IPS-NIHi11 (cell line): ENCODE data around the gene SEPSECS.
"Not testable (repeated sequence)": the region's sequence is repeated elsewhere in the genome, so short reads cannot be mapped to it uniquely, and the experiment has no call there.

Experiments
- DNase-seq: peaks from one replicate; pipeline ENCODE4 v3.0.0; 2012; ENCODE audit warnings: mixed read lengths, low spot score

SEPSECS gene

DNA sequence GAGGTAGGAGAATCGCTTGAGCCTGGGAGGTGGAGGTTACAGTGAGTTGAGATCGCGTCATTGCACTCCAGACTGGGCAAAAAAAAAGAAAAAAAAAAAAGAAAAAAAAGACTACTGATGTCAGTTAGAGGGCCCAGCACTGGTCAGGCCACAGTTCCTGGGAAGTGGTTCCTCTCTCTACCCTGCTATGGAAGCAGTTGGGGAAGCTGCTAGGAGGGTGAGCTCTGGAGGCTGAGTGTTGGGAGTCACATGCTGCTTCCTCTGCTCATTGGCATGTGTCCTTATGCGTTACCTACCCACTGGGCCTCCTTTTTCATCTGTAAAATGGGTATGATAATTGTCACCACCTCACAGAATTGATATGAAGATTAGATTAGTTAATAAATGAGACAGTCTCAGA, 50.7 kb downstream of the SEPSECS start:
- DNase-seq = no peak

DNA sequence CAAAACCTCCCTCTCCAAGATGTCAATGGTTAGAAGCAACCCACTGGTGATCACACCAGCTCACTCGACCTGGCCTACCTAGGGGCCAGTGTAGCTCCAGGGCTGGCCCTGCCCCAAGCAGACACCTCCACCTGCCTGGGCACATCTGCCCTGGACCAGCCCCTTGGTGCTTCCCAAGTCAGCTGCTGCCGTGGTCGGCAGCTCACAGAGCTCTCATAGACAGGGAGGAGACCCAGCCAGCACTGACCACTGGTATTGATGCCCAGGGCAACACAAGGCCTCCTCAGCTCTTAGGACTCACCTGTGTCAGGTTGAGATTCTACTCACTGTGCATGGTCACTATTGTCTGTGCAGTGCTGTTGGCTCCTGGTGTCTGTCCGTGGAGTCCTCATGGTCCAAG, 51.7 kb downstream of the SEPSECS start:
- no peak for DNase-seq

DNA sequence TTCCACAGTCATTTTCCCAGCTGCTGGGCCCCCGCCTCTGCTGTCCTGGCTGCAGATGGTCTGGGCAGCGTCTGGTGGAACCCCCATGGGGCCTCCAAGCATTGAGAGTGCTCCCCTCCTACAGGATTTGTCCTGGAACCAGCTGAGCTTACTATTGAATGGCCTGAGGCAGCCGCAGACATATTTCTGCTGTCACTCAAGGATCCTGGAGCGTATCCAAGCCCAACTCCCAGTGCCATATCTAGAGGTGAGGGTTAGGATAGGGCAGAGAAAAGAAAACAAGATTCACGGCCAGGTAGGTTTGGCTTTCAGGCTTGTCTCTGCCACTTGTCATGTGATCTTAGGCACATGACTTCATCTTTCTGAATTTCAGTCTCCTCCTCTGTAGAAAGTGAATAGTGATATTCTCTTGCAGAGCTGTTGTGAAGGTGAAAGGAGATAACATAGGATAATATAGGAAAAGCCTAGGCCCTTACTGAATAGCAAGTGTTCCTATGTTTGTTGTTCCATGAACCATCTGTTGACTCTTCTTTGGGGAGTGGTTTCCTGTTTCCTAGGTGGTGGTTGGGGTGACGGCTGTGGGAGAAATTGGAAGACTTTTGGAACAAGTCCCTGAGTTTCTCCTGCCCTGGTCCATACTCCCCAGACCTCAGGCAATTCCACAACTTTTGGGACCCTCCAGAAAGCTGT, 52.3 kb downstream of the SEPSECS start:
- DNase-seq = no peak

DNA sequence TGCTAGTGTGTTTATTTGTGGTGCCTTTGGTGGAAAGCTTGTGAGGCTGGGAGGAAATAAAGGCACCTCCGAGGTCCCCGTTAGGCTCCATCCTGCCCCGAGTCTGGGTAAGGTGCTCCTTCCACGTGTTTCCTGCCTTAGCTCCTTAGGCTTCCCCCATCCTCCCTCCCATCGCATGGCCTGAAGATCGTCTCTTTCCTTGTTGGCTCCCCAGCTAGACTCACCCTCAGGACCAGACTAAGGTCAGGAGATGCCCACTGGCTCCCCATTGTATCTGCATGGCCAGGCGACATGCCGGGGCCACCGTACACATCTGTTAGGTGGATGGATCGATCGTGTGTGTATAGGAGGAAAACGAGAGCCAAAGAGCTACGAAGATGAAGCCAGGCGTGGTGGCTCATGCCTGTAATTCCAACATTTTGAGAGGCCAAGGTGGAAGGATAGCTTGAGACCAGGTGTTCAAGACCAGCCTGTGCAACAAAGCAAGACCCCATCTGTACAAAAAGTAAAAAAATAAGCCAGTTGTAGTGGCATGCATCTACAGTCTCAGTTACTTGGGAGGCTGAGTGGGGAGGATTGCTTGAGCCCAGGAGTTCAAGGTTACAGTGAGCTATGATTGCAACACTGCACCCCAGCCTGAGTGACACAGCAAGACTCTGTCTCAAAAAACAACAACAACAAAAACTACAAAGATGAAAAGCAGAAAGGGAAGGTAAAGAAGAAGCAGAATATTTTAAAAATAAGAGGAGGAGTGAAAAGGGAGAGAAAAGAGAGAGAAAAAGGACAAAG, 53.7 kb downstream of the SEPSECS start:
- DNase-seq = no peak

DNA sequence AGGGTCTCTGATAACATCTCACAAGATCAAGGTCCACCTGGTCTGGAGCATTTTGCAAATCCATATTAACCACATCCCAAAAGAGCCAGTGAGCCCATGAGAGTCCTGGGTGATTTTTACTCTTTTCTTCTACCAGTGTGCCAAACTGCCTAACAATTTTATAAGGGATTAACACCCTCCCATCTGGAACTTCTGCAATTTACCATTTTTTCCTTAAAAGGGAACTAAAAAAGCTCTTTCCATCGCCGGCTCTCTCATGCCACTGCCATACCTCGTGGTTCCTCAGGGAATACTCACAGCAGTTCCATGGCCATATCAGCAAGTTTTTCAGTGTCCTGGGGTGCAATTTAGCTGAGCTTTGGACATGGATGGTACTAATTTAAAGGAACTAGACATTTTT, 55.7 kb downstream of the SEPSECS start:
- DNase-seq = no peak

DNA sequence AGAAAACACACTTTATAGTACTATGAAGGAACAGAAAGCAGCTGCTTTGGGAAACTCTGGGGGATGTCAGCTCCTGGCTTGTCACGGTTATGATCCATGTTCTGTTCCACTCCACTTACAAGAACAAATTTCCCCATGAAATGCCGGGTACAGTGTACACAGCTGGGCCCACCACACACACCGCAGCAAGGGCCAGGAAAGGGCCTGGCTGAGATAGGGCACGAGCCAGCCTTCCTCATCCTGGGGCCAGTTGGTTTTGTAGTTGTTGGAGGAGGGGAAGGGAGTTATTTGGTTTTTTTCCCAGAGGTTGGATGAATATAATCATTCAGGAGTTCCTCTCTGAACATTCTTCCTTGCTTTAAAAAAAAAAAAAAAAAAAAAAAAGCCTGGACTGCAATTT, 56.8 kb downstream of the SEPSECS start:
- no peak for DNase-seq

DNA sequence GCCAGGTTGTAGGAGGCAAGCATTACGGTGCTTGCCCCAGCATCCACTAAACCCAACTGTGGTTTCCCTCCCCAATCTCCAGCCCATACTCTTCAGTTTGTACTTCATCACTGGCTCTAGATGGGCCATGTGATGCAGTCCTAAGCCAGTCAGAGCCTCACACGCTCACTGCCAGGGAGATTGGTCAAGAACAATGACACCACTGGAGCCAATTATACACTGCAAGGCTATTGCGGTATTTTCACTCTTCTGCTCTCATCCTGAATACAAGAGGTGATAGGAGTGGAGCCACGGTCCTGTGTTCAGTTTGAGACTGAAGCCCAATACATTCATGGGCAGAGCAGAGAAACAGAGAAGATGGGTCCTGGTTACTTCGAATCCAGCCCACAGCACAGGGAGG, 58.4 kb downstream of the SEPSECS start:
- DNase-seq = no peak

DNA sequence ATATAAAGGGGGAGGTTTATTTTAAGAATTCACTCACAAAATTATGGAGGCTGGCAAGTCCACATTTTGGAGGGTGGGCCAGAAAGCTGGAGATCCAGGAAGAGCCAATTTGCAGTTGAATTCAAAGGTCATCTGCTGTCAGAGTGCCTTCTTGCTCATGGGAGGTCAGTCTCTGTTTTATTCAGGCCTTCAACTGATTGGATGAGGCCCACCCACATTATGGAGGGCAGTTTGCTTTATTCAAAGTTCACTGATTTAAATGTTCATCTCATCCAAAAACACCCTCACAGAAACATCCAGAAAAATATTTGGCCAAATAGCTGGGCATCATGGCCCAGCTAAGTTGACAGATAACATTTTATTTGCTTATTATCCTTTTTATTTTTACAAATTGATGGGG, 59.5 kb downstream of the SEPSECS start:
- no peak for DNase-seq

DNA sequence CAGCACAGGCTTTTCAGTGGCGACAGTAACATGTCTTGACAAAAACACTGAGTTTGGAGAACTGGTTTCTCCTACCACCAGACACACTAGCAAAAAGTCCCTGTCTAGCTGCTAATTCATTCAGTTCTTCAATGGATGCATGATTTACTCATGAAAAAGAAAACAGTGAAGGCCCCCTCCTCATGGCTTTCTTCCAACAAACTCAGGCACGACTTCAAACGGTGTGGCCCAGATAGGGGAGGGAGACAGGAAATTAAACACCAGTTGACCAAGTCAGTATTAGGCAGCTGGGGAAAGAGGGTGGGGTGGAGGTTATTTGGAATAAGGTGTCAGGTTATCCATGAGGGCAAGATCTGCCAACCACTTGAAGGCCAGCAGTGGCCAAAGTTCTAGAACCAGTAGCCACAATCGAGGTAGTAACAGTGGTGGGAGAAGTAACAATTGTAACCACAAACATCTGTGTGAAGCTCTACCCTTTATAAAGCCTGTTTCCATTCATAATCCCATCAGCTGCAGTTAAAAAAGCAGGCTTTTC, 60.2 kb downstream of the SEPSECS start:
- no peak for DNase-seq

DNA sequence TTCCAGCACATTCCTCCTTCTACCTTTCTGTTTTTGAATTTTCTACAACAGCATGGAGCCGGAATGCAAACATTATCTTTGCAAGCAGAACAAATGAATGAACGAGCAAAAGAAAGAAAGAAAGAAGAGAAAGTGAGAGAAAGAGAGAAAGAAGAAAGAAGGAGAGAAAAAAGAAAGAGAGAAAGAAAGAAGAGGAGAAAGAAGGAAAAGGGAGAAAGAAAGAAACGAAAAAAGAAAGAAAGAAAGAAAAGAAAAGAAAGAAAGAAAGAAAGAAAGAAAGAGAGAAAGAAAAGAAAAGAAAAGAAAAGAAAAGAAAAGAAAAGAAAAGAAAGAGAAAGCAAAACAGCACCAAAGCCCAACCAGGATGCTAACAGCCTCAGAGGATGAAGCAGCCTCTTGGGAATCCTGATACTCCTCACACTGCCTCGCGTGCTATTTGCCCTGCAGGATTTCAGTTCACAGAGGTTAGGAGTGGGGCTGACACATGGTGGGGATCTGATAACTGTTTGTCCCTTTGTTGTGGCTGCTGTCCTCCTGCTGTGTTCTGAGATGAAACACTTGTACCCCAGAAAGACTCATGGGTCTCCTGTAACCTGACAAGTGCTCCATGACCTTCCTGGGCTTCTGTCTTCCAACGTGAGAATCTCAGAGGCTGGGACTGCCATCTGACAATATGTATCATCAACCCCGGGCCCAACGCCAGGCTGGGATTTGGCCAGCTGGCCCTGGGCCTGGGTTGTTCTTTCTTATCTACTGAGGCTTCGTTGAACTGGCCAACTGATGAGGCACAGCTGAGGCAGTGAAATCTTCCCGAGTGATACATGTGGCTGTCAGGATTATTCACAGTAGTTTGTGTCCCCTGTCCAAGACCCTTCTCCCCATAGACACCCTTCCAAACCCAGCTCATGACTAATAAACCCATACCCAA, 61.0 kb downstream of the SEPSECS start:
- no peak for DNase-seq

DNA sequence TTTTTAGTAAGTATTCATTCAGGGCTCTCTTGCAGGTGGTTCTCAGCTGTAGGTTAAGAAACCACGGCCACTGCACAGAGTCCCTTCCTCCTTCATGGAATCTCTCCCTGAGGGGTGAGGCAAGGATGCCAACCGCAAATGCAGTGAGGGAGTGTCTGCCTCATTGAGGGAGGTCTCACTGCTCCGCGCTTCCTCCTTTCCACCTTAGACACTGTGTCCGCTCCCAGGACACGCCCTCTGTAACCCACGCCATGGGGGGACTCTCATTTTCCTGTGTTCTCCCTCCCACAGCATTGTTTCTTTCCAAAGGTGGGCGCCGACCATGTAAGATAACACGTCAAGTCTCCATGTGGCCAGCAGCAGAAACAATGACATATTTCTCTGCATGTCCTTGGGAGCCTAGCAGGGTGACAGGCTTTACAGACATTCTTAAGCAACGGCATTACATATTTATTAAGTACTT, 63.2 kb downstream of the SEPSECS start:
- no peak for DNase-seq

DNA sequence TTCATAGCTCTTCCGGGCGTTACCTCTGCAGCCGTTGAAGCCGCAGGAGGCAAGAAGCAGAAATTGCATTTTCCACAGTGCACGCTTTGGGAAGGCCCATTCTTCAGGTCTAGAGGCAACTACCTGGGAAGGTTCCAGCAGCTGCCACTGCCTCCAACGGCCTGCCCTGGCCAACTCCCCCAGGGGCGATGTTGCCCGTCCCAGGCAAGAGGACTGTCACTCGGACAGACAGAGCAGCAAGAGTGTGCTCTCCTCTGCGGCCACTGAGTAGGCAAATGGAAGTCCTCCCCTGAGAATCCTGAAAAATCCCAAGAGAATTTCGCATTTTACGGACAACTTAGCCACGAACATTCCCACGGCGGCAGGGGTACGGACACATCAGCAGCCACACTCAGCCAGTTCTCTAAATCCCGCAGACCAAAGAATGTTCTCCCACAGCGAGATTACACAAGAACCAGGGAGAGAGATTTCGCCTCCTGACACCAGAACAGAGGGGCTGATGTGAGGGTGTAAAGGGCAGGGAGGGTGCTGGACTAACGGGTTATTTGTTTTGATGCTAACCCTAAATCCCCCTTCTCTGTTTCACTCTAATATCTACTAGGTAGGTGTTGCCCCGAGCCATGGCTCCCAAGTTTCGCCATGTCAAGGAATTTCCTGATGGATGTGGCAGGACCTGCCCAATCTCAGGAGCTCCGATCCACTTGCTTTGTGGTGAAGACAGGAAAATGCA, 63.8 kb downstream of the SEPSECS start:
- no peak for DNase-seq

DNA sequence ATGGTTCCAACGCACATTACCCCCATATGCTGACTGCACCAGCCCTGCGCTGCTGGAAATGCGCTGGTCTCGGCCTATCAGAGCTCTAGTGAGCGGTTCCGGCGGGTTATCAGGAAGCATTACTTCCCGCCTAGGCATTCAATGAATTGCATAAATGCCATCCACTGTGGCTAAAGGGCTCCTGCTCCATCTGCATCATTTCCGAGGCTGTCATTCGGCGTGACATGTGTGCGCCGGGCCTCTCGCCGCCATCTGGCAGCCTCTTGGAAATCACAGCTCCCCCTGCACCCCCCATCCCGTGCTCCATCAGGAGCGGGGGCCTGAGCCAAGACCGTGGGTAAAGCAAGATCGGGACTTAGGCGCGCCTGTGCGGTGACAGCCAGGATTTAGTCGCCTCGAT, 64.4 kb downstream of the SEPSECS start:
- no peak for DNase-seq

DNA sequence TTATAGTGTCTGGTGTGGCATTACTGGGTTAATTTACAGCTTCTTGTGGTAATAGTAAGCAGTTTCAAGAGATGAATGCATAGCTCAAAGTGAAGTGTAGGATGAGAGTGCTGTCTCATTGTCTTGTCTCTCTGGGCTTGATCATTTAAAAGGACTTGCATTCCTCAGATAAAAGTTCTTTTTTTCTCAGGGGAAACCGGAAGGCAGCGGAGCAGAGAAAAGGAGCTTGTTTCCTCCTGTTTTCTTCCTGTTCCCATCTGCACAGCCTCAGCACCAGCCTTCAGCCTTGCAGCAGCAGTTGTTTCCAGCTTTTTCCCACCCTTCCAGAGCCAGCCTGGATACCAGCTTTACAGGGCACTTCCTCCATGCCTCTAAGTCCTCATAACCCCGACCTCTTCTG, 68.1 kb downstream of the SEPSECS start:
- DNase-seq = no peak

DNA sequence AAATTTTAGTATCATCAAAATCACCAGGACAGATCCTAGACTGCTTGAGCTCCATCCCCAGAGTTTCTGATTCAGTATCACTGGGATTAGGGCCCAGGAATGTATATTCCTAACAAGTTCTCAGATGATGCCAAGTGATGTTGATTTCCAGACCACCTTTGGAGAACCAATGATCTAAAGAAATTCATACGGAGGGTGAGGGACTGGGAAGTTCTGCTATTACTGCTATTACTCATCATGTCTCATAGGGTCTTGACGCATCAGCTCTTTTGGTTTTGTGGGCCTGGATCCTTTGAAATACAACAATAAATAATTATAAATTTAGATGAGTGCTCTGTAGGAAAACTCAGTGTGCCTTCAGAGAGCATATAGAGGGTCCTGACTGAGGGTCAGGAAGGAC, 69.7 kb downstream of the SEPSECS start:
- DNase-seq = no peak

DNA sequence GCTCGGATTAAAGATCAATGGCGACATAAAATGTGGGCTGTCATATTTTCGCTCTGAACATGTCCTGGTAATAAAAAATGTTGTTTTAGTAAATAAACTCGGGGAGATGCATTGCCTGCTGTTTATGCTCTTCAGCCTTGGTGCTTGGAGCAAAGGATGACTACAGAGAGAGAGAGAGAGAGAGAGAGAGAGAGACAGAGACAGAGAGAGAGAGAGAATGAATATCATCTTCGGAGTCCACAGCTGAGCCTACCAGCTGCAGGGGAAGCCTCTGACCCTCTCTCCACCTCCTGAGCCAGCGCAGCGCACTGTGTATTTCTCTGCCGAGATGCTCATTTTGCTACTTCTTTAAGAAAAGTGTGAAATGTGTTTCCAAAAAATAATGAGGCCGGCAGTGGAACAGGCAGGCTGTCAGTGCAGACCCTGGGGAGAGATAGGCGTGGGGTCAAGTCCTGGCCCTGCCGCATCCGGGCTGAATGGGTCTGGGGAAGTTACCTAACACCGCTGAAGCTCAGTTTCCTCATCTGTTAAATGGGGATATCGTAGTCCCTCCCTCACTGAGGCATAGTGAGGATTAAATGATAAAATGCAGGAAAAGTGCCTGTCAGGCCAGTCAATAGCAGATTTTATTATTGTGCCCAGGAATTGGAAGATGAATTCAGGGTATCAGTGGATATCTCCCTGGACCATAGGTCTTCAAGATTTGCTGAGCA, 71.0 kb downstream of the SEPSECS start:
- no peak for DNase-seq

DNA sequence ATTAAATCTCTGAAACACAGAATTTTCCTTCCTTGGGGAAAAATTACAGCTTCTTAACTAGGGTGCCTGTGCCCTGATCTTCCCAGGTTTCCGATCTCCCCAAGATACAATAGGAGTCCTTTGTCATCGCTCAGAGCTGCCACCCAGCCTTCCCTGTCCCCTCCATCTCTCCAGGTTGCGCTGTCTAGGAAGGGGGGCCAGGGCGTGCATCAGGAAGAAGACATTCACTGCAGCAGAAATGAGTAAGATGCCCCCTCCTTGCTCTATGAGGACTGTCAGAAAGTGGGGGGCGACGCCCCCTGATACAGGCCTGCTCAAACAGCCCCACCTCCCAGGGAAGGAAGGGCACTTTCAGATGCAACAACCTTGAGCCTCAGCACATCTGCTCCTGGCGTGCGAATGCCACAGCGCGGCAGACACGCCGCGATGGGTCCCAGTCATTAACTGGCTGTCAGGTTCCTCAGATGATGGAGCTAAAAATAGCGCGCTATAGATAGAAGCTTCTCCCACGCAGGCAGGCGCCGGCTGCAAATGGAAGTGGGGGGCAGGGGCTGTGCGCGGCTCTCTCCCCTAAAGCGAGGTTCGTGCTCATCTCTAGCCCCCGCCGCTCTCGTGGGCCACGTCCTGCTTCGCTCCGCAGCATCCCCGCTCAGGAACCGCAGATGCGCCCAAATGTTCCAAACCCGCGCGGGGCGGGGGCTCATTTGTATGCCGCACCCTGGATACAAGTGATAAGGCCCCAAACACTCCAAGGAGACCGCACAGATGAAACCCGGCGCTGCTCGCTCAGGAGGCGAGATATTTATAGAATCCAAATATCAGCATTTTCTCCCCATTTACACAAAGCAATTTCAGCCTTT, 71.9 kb downstream of the SEPSECS start:
- DNase-seq = no peak

DNA sequence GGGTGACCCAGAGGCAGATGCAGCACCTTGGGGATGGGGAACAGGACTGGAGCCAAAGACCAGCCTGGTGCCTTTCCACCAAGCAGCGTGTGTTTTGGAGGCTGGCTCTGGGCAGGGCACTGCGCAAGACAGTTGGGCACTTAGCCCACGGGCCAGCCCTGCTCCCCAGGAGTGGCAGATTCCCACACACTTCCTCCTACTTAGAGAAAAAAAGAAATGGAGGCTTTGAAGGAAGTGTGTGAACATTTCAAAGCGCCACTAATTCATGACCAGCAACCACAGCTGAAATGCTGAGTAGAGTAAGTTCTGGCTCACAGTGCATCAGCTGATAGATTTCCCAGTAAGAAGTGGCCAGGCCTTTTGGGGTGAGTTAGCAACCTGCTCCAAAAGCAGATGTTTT, 74.6 kb downstream of the SEPSECS start:
- no peak for DNase-seq

DNA sequence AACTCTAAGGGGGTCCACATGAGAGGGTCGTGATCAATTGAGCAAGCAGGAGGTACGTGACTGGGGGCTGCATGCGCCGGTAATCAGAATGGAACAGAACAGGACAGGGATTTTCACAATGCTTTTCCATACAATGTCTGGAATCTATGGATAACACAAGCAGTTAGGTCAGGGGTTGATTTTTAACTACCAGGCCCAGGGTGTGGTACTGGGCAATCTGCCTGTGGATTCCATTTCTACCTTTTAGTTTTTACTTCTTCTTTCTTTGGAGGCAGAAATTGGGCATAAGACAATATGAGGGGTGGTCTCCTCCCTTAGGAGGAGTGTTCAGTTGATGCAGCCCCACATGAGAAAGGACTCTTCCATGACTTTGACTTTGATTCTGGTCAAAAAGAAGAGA, 76.8 kb downstream of the SEPSECS start:
- not testable (repeated sequence) for DNase-seq

DNA sequence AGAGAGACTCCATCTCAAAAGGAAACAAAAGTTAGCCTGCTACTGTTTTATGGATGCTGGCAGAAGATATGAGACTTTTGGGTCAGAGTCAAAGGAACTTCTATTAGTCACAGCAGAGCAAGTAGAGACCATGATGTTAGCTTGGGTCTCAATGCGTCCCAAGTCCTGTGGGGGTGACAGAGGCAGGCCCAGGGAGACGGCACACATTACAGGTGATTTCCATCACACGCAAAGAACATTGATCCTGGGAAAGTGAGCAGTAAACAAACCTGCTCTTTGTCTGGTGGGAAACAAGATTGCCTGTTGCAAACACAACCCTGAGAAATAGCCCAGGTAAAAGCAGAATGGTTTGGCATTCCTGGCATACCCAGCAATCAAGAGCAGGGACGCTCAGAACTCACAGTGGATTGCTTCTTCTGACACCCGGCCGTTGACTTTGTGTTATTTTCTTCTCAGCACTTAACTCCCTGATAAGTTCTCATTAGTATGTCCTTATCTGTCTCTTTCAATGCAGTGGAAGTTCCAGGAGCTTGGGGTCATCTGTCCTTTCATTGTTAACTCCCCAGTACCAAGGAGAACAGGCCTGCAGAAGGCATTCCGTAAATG, 78.3 kb downstream of the SEPSECS start:
- DNase-seq = no peak
